ENCODE data around the gene SLC9A9.

The SLC9A9 gene

GRCh38 chr3:143548393-143548792 is 299.9 kb downstream of the SLC9A9 start:
- H3K79me2 ChIP-seq (ENCODE audit: control insufficient read depth, insufficient read depth, low read length) = no peaks in the 10 kb centered on the region
- H3K4me3 ChIP-seq (ENCODE audit: low read length) = no peak overlapping the region
- no peak overlapping the region for H2BK15ac ChIP-seq (replicated peaks; ENCODE audit: low read depth)
- no peak overlapping the region for H4K8ac ChIP-seq (ENCODE audit: low read depth, low read length)
- H3K4me2 ChIP-seq (ENCODE audit: low read length) = no peak overlapping the region
- no peak overlapping the region for H3K9ac ChIP-seq (ENCODE audit: low read length)
- no peak overlapping the region for H3K56ac ChIP-seq (ENCODE audit: low read length)
- no peak overlapping the region for H2AK5ac ChIP-seq (ENCODE audit: low read length)
- H2BK120ac ChIP-seq (ENCODE audit: low read depth, low read length) = no peak overlapping the region
- no peaks in the 10 kb centered on the region for H3K4me1 ChIP-seq (ENCODE audit: control insufficient read depth, low read depth, low read length)
- H3K27me3 ChIP-seq (ENCODE audit: insufficient read depth, low read length, poor library complexity) = no peaks in the 10 kb centered on the region
- H3K27ac ChIP-seq (ENCODE audit: low read depth, low read length) = no peak overlapping the region
- H3K18ac ChIP-seq (ENCODE audit: low read length) = no peak overlapping the region
- H2BK5ac ChIP-seq (ENCODE audit: low read length) = no peak overlapping the region
- no peaks in the 10 kb centered on the region for H3K36me3 ChIP-seq (ENCODE audit: control insufficient read depth, insufficient read depth, low read length)
- H3K79me1 ChIP-seq (ENCODE audit: low read length) = no peaks in the 10 kb centered on the region
- no CpG with 5 or more reads among the region's 3 CpGs for WGBS (ENCODE audit: extremely low coverage, insufficient coverage, low lambda C conversion rate)
- no peak overlapping the region for H3K4ac ChIP-seq (ENCODE audit: low read depth, low read length)
- H3K23ac ChIP-seq (ENCODE audit: low read length) = no peak overlapping the region
- no peak for DNase-seq
- H4K5ac ChIP-seq (ENCODE audit: low read length) = no peak overlapping the region

GRCh38 chr3:143538577-143538981 is 309.7 kb downstream of the SLC9A9 start:
- no peak overlapping the region for H3K4me2 ChIP-seq (ENCODE audit: low read length)
- no peak overlapping the region for H3K56ac ChIP-seq (ENCODE audit: low read length)
- no peak overlapping the region for H4K5ac ChIP-seq (ENCODE audit: low read length)
- no peak overlapping the region for H3K4ac ChIP-seq (ENCODE audit: low read depth, low read length)
- H2BK15ac ChIP-seq (replicated peaks; ENCODE audit: low read depth) = no peak overlapping the region
- no peak overlapping the region for H4K8ac ChIP-seq (ENCODE audit: low read depth, low read length)
- H3K79me2 ChIP-seq (ENCODE audit: control insufficient read depth, insufficient read depth, low read length) = no peaks in the 10 kb centered on the region
- no peaks in the 10 kb centered on the region for H3K4me1 ChIP-seq (ENCODE audit: control insufficient read depth, low read depth, low read length)
- H2BK5ac ChIP-seq (ENCODE audit: low read length) = no peak overlapping the region
- H3K23ac ChIP-seq (ENCODE audit: low read length) = no peak overlapping the region
- H3K4me3 ChIP-seq (ENCODE audit: low read length) = no peak overlapping the region
- no CpG with 5 or more reads among the region's 2 CpGs for WGBS (ENCODE audit: extremely low coverage, insufficient coverage, low lambda C conversion rate)
- no peak overlapping the region for H2AK5ac ChIP-seq (ENCODE audit: low read length)
- DNase-seq = no peak
- no peak overlapping the region for H3K27ac ChIP-seq (ENCODE audit: low read depth, low read length)
- H3K27me3 ChIP-seq (ENCODE audit: insufficient read depth, low read length, poor library complexity) = no peaks in the 10 kb centered on the region
- H3K36me3 ChIP-seq (ENCODE audit: control insufficient read depth, insufficient read depth, low read length) = no peaks in the 10 kb centered on the region
- H3K9ac ChIP-seq (ENCODE audit: low read length) = no peak overlapping the region
- H3K79me1 ChIP-seq (ENCODE audit: low read length) = no peaks in the 10 kb centered on the region
- H3K18ac ChIP-seq (ENCODE audit: low read length) = no peak overlapping the region
- H2BK120ac ChIP-seq (ENCODE audit: low read depth, low read length) = no peak overlapping the region

- Histone ChIP-seq H3K9ac (ENCODE audit: low read length) (no peak overlapping the region), H3K4me2 (ENCODE audit: low read length) (no peak overlapping the region), H2BK15ac (replicated peaks; ENCODE audit: low read depth) (no peak overlapping the region), H3K27ac (ENCODE audit: low read depth, low read length) (no peak overlapping the region), H3K23ac (ENCODE audit: low read length) (no peak overlapping the region), H2BK120ac (ENCODE audit: low read depth, low read length) (no peak overlapping the region), H3K18ac (ENCODE audit: low read length) (no peak overlapping the region), H2BK5ac (ENCODE audit: low read length) (no peak overlapping the region), H3K27me3 (ENCODE audit: insufficient read depth, low read length, poor library complexity) (no peaks in the 10 kb centered on the region), H3K4ac (ENCODE audit: low read depth, low read length) (no peak overlapping the region), H4K8ac (ENCODE audit: low read depth, low read length) (no peak overlapping the region), H3K79me1 (ENCODE audit: low read length) (no peaks in the 10 kb centered on the region), H3K4me3 (ENCODE audit: low read length) (no peak overlapping the region), H2AK5ac (ENCODE audit: low read length) (no peak overlapping the region), H4K5ac (ENCODE audit: low read length) (no peak overlapping the region), H3K56ac (ENCODE audit: low read length) (no peak overlapping the region), H3K79me2 (ENCODE audit: control insufficient read depth, insufficient read depth, low read length) (no peaks in the 10 kb centered on the region), H3K36me3 (ENCODE audit: control insufficient read depth, insufficient read depth, low read length) (no peaks in the 10 kb centered on the region), H3K4me1 (ENCODE audit: control insufficient read depth, low read depth, low read length) (no peaks in the 10 kb centered on the region)
- DNase-seq = no peak
- WGBS (ENCODE audit: extremely low coverage, insufficient coverage, low lambda C conversion rate) = no CpG with 5 or more reads among the region's 1 CpG
Measured at GRCh38 chr3:143538061-143538460, 310.2 kb downstream of the SLC9A9 start.

- H3K9ac ChIP-seq (ENCODE audit: low read length) = no peak overlapping the region
- no peaks in the 10 kb centered on the region for H3K79me1 ChIP-seq (ENCODE audit: low read length)
- no peak overlapping the region for H3K4me2 ChIP-seq (ENCODE audit: low read length)
- no peak overlapping the region for H2AK5ac ChIP-seq (ENCODE audit: low read length)
- no peak overlapping the region for H2BK5ac ChIP-seq (ENCODE audit: low read length)
- H3K27ac ChIP-seq (ENCODE audit: low read depth, low read length) = no peak overlapping the region
- no peak overlapping the region for H3K23ac ChIP-seq (ENCODE audit: low read length)
- H4K5ac ChIP-seq (ENCODE audit: low read length) = no peak overlapping the region
- no peaks in the 10 kb centered on the region for H3K4me1 ChIP-seq (ENCODE audit: control insufficient read depth, low read depth, low read length)
- H2BK120ac ChIP-seq (ENCODE audit: low read depth, low read length) = no peak overlapping the region
- H3K79me2 ChIP-seq (ENCODE audit: control insufficient read depth, insufficient read depth, low read length) = no peaks in the 10 kb centered on the region
- H3K27me3 ChIP-seq (ENCODE audit: insufficient read depth, low read length, poor library complexity) = no peaks in the 10 kb centered on the region
- no peak overlapping the region for H3K4ac ChIP-seq (ENCODE audit: low read depth, low read length)
- no peak overlapping the region for H3K18ac ChIP-seq (ENCODE audit: low read length)
- no peak for DNase-seq
- no peak overlapping the region for H2BK15ac ChIP-seq (replicated peaks; ENCODE audit: low read depth)
- no peaks in the 10 kb centered on the region for H3K36me3 ChIP-seq (ENCODE audit: control insufficient read depth, insufficient read depth, low read length)
- no peak overlapping the region for H3K4me3 ChIP-seq (ENCODE audit: low read length)
- WGBS (ENCODE audit: extremely low coverage, insufficient coverage, low lambda C conversion rate) = no CpG with 5 or more reads among the region's 3 CpGs
- H4K8ac ChIP-seq (ENCODE audit: low read depth, low read length) = no peak overlapping the region
- no peak overlapping the region for H3K56ac ChIP-seq (ENCODE audit: low read length)
Measured at GRCh38 chr3:143536817-143537535, 311.3 kb downstream of the SLC9A9 start.

GRCh38 chr3:143535994-143536784 is 312.1 kb downstream of the SLC9A9 start:
- H3K27ac ChIP-seq (ENCODE audit: low read depth, low read length) = no peak overlapping the region
- H2AK5ac ChIP-seq (ENCODE audit: low read length) = no peak overlapping the region
- no peak overlapping the region for H3K56ac ChIP-seq (ENCODE audit: low read length)
- H2BK5ac ChIP-seq (ENCODE audit: low read length) = no peak overlapping the region
- no peak overlapping the region for H3K4me3 ChIP-seq (ENCODE audit: low read length)
- no peak overlapping the region for H2BK120ac ChIP-seq (ENCODE audit: low read depth, low read length)
- no peak overlapping the region for H3K23ac ChIP-seq (ENCODE audit: low read length)
- H3K36me3 ChIP-seq (ENCODE audit: control insufficient read depth, insufficient read depth, low read length) = no peaks in the 10 kb centered on the region
- H3K4me2 ChIP-seq (ENCODE audit: low read length) = no peak overlapping the region
- no peak overlapping the region for H3K9ac ChIP-seq (ENCODE audit: low read length)
- no peaks in the 10 kb centered on the region for H3K27me3 ChIP-seq (ENCODE audit: insufficient read depth, low read length, poor library complexity)
- H3K79me1 ChIP-seq (ENCODE audit: low read length) = no peaks in the 10 kb centered on the region
- no peak overlapping the region for H4K8ac ChIP-seq (ENCODE audit: low read depth, low read length)
- no peak overlapping the region for H4K5ac ChIP-seq (ENCODE audit: low read length)
- H3K18ac ChIP-seq (ENCODE audit: low read length) = no peak overlapping the region
- H3K4me1 ChIP-seq (ENCODE audit: control insufficient read depth, low read depth, low read length) = no peaks in the 10 kb centered on the region
- H2BK15ac ChIP-seq (replicated peaks; ENCODE audit: low read depth) = no peak overlapping the region
- DNase-seq = no peak
- no peak overlapping the region for H3K4ac ChIP-seq (ENCODE audit: low read depth, low read length)
- WGBS (ENCODE audit: extremely low coverage, insufficient coverage, low lambda C conversion rate) = no CpG with 5 or more reads among the region's 3 CpGs
- no peaks in the 10 kb centered on the region for H3K79me2 ChIP-seq (ENCODE audit: control insufficient read depth, insufficient read depth, low read length)
